CD14-positive monocyte (primary cell): ENCODE data around the gene NPLOC4. TPM values are rescaled to one million over a fixed set of nuclear protein-coding genes. Genes with fewer than 3 reads are reported as not detected.

Source experiments
- DNase-seq, 3 donors: peaks; one replicate each; pipeline ENCODE4 v3.0.0-alpha.2; 2011 to 2022
- H2AFZ ChIP-seq: 2 replicates; pipeline ENCODE4 v1.6.0; 2012; ENCODE audit warnings: mild to moderate bottlenecking, low read depth, low read length, inconsistent platforms; ENCODE audit not compliant: insufficient read depth, poor library complexity, severe bottlenecking
- H3K27ac ChIP-seq, 2 donors: 1 replicate in 1 of 2; 2 replicates in 1 of 2; pipeline ENCODE4 v1.5.1; 2012 to 2013; ENCODE audit warnings: low read length in 2 of 2, control low read depth in 1 of 2, inconsistent platforms in 1 of 2, low read depth in 1 of 2, mild to moderate bottlenecking in 1 of 2
- H3K27me3 ChIP-seq, 2 donors: one replicate each; pipeline versions ENCODE4 v1.6.0 to v1.6.1; 2011 to 2013; ENCODE audit warnings: low read length in 2 of 2; ENCODE audit not compliant: control insufficient read depth in 2 of 2, insufficient read depth in 2 of 2
- H3K36me3 ChIP-seq, 2 donors: replicated peaks in 1 of 2; 1 replicate in 1 of 2; 2 replicates in 1 of 2; pipeline versions ENCODE4 v1.5.1 to v1.6.1; 2012 to 2013; ENCODE audit warnings: low read length in 2 of 2, control low read depth in 1 of 2, inconsistent platforms in 1 of 2, mild to moderate bottlenecking in 1 of 2; ENCODE audit not compliant: insufficient read depth in 2 of 2, control insufficient read depth in 1 of 2
- H3K4me1 ChIP-seq, 2 donors: 1 replicate in 1 of 2; 2 replicates in 1 of 2; pipeline versions ENCODE4 v1.5.1 to v1.6.1; 2012 to 2013; ENCODE audit warnings: low read length in 2 of 2, control low read depth in 1 of 2, inconsistent platforms in 1 of 2, mild to moderate bottlenecking in 1 of 2, moderate library complexity in 1 of 2; ENCODE audit not compliant: insufficient read depth in 2 of 2, control insufficient read depth in 1 of 2
- H3K4me2 ChIP-seq: replicated peaks from 2 replicates; pipeline ENCODE3; 2012; ENCODE audit warnings: low read length, moderate library complexity, mild to moderate bottlenecking; ENCODE audit not compliant: poor library complexity, severe bottlenecking; ENCODE audit errors: extremely low read depth
- H3K4me3 ChIP-seq, 3 experiments: fragments of 200-600 bp in 1 of 3; sonication (generic) in 1 of 3; replicated peaks in 1 of 3; 1 replicate in 2 of 3; 2 replicates in 1 of 3; pipeline ENCODE4 v1.5.1; 2011 to 2013; ENCODE audit warnings: low read length in 3 of 3, mild to moderate bottlenecking in 3 of 3, control low read depth in 2 of 3, low read depth in 2 of 3, inconsistent platforms in 1 of 3, moderate library complexity in 1 of 3
- H3K79me2 ChIP-seq: 2 replicates; pipeline ENCODE4 v1.6.0; 2012; ENCODE audit warnings: mild to moderate bottlenecking, control low read depth, inconsistent platforms, low read length, moderate library complexity; ENCODE audit not compliant: insufficient read depth
- H3K9ac ChIP-seq: 2 replicates; pipeline ENCODE4 v1.6.0; 2017; ENCODE audit warnings: low read length, mild to moderate bottlenecking; ENCODE audit not compliant: insufficient read depth, poor library complexity, severe bottlenecking
- H3K9me3 ChIP-seq, 2 donors: replicated peaks in 1 of 2; 1 replicate in 1 of 2; 2 replicates in 1 of 2; pipeline versions ENCODE4 v1.5.1 to v1.6.1; 2012 to 2013; ENCODE audit warnings: low read length in 2 of 2, control low read depth in 1 of 2; ENCODE audit not compliant: control insufficient read depth in 1 of 2, insufficient read depth in 1 of 2
- H4K20me1 ChIP-seq: 2 replicates; pipeline ENCODE4 v1.6.0; 2012; ENCODE audit warnings: mild to moderate bottlenecking, low read length, control low read depth, moderate library complexity; ENCODE audit not compliant: insufficient read depth
- H3K27ac Mint-ChIP-seq, 7 donors: one replicate each; pipeline ENCODE4 v1.8.0; 2020; ENCODE audit warnings: mild to moderate bottlenecking in 7 of 7, mixed read lengths in 7 of 7, moderate library complexity in 6 of 7, inconsistent platforms in 2 of 7
- H3K27me3 Mint-ChIP-seq, 3 donors: one replicate each; pipeline ENCODE4 v1.8.0; 2021 to 2022; ENCODE audit warnings: low read depth in 3 of 3, mild to moderate bottlenecking in 3 of 3, mixed read lengths in 3 of 3, moderate library complexity in 3 of 3, inconsistent platforms in 1 of 3
- H3K36me3 Mint-ChIP-seq, 2 donors: one replicate each; pipeline ENCODE4 v1.8.0; 2020; ENCODE audit warnings: mixed read lengths in 2 of 2, inconsistent platforms in 1 of 2, mild to moderate bottlenecking in 1 of 2
- H3K4me1 Mint-ChIP-seq: one replicate; pipeline ENCODE4 v1.8.0; 2020; ENCODE audit warnings: mild to moderate bottlenecking, mixed read lengths
- H3K4me3 Mint-ChIP-seq, 2 donors: one replicate each; pipeline ENCODE4 v1.8.0; 2020; ENCODE audit warnings: mild to moderate bottlenecking in 2 of 2, mixed read lengths in 2 of 2, moderate library complexity in 1 of 2
- H3K9me3 Mint-ChIP-seq, 7 donors: one replicate each; pipeline ENCODE4 v1.8.0; 2020 to 2022; ENCODE audit warnings: mixed read lengths in 7 of 7, mild to moderate bottlenecking in 6 of 7, moderate library complexity in 6 of 7, inconsistent platforms in 2 of 7
- CTCF ChIP-seq: fragments of 200-600 bp; IDR thresholded peaks from one replicate; pipeline ENCODE4 v1.8.0; 2022; ENCODE audit warnings: antibody characterized with exemption, mild to moderate bottlenecking
- WGBS: methylation state at CpG from one replicate; pipeline ENCODE4 v1.1.5; 2013; ENCODE audit warnings: missing lambda C conversion rate; ENCODE audit not compliant: insufficient coverage; 5-methylcytosine and 5-hydroxymethylcytosine counted together
- intact Hi-C, 2 donors: fragments of 100-400 bp; cut with micrococcal nuclease; formaldehyde crosslinking; loops; one replicate each; pipeline versions ENCODE4 v1.15.0 to v1.15.1; 2023
- polyA plus RNA-seq, 3 donors: library from polyadenylated mRNA; depleted of rRNA in 1 of 3; unstranded in 2 of 3; stranded (reverse) in 1 of 3; fragments of 300-500 nt in 2 of 3; fragments of >200 nt in 1 of 3; fragmentation: Illumina TruSeq in 2 of 3; gene quantifications; 1 replicate in 2 of 3; 2 replicates in 1 of 3; pipeline ENCODE4 v1.2.3, GENCODE V29; 2012 to 2021

Gene NPLOC4
- polyA plus RNA-seq, 3 donors = 92.1 to 112 (median 106) TPM

GRCh38 chr17:81515530-81516041, 121.3 kb downstream of the NPLOC4 start:
- H3K9ac ChIP-seq = peak overlapping the region; percentile 82
- H3K4me1 ChIP-seq = peaks cover 67 to 86% of the 10 kb centered on the region in 2 donors
- Mint-ChIP-seq H3K4me1 (peaks cover 52% of the 10 kb centered on the region), H3K4me3 (peak overlapping the region; percentile 83 to 91), H3K27ac (peak overlapping the region; percentile 83 to 92 (median 88)), H3K27me3 (peaks cover 2 to 13% (median 11%) of the 10 kb centered on the region in 3 donors), H3K9me3 (peaks cover 0 to 3% (median 0%) of the 10 kb centered on the region in 7 donors), H3K36me3 (peaks cover 17 to 20% of the 10 kb centered on the region in 2 donors)
- peaks cover 10 to 13% of the 10 kb centered on the region in 2 donors for H3K36me3 ChIP-seq
- H2AFZ ChIP-seq = peak overlapping the region; percentile 77
- TF ChIP-seq CTCF = no peak
- 57% methylated on average over 11 of the region's 19 CpGs for WGBS
- H3K27me3 ChIP-seq = peaks cover 0 to 11% of the 10 kb centered on the region in 2 donors
- intact Hi-C loops = loop anchor here in 1 of 2 donors (2.0 kb wide), 1 partner anchor 45 kb away; no protein-coding TSS in a partner anchor
- peaks cover 70% of the 10 kb centered on the region for H3K79me2 ChIP-seq
- no peaks in the 10 kb centered on the region for H3K9me3 ChIP-seq
- H3K4me2 ChIP-seq = peak overlapping the region; percentile 91
- H4K20me1 ChIP-seq = peaks cover 30% of the 10 kb centered on the region
- H3K27ac ChIP-seq = peak overlapping the region; percentile 84 to 85
- DNase-seq = no peak
- H3K4me3 ChIP-seq = peak overlapping the region; percentile 51 to 94 (median 60)

- peak overlapping the region; percentile 83 to 92 (median 88) for H3K27ac Mint-ChIP-seq
- peak overlapping the region; percentile 83 to 91 for H3K4me3 Mint-ChIP-seq
- peak; percentile 50 to 69 (median 60) for DNase-seq
- Histone ChIP-seq H3K79me2 (peaks cover 77% of the 10 kb centered on the region), H3K27ac (peak overlapping the region; percentile 84 to 85), H3K27me3 (peaks cover 0 to 4% of the 10 kb centered on the region in 2 donors), H3K4me3 (peak overlapping the region; percentile 51 to 94 (median 60)), H2AFZ (peak overlapping the region; percentile 77), H3K9me3 (no peaks in the 10 kb centered on the region), H3K36me3 (peaks cover 16 to 19% of the 10 kb centered on the region in 2 donors), H3K4me1 (peaks cover 73 to 88% of the 10 kb centered on the region in 2 donors), H3K9ac (peak overlapping the region; percentile 82), H3K4me2 (peak overlapping the region; percentile 91), H4K20me1 (peaks cover 36% of the 10 kb centered on the region)
- intact Hi-C loops = loop anchor here (2.0 to 5.0 kb wide), 3 partner anchors 37 to 118 kb away; partner anchors contain the start of genes BAHCC1 (in 1 of the 2) and FAAP100 (in 1 of the 2)
- H3K9me3 Mint-ChIP-seq = peaks cover 0 to 3% (median 0%) of the 10 kb centered on the region in 7 donors
- peaks cover 0 to 7% (median 4%) of the 10 kb centered on the region in 3 donors for H3K27me3 Mint-ChIP-seq
- TF ChIP-seq CTCF = no peak
- WGBS = under 1% methylated on average over 78 of the region's 82 CpGs
- peaks cover 24 to 27% of the 10 kb centered on the region in 2 donors for H3K36me3 Mint-ChIP-seq
- H3K4me1 Mint-ChIP-seq = peaks cover 59% of the 10 kb centered on the region
These were observed 122.0 kb downstream of the NPLOC4 start for GRCh38 chr17:81514739-81515529.
